ENCODE measurements around the gene SOX18. TPM values are rescaled to one million over a fixed set of nuclear protein-coding genes. Genes with fewer than 3 reads are reported as not detected.

SOX18 gene
- total RNA-seq, 8 experiments from 2014 or later: 0.05 to 0.54 (median 0.21) TPM; not detected in 2

DNA sequence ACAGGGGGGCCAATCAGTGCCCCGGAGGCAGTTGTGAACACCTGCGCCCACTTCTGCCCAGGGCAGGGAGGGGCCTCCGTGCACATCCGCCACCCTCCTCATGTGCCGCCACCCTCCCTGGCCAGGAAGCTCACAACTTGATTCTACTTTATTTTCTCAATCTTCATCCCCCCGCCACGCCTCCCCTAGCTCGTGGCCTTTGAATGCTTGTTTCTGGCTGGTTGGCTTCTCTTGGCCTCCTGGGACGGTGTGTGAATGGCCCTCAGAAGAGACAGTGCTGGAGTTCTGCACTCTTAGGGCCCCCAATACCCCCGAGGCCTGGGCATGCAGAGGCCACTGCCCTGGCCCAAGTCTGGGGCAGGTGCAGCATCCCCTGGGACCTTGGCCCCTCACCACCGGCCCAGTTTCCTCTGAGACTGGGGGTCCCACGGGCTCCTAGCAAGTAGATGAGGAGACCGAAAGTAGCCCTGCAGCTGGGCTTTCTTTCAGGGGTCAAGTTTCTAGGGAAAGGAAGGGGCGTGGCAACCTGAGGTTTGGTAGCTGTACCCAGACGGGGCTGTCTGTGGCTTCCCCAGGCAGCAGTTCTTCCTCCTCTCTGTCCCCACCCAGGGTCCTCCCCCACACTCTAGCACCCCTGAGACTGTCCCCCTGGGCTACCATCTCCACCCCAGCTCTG, 28.6 kb upstream of the SOX18 start:
- peaks cover 11 to 19% of the 10 kb centered on the region in 2 donors for H3K4me1 ChIP-seq (replicated peaks in 1 of 2)
- in situ Hi-C loops (cut with MboI; ENCODE audit: low pct_unique_long_range_greater_than_20kb in 2 of 9, low sequenced_read_pairs in 9 of 9, unreplicated experiment in 9 of 9): no loop called here
- WGBS, 10 experiments: 40 to 100% (median 73%) methylated on average over 1 to 3 of the region's 15 CpGs; no CpG with 5 or more reads in 6 of the 10 experiments
- no peak overlapping the region for H3K27ac ChIP-seq
- no peak for ATAC-seq (replicated peaks in 6 of 8)
- H3K4me3 ChIP-seq: no peak overlapping the region

DNA sequence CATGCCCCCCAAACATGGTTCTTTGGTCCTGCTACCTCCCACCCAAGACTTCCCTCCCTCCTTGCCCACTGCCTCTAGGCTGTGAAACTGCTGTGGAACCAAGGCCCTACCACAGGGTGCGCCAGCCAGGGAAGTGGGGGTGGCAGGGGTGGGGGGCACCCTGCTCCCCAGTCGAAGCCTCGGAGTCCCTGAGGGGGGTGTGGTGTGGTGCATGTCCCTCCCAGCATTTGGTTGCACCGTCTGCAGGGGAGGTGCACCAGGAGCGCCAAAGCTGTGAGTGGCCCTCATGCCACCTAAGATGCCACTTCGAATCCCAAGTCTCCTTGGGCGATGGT, 28.1 kb upstream of the SOX18 start:
- in situ Hi-C loops (cut with MboI; ENCODE audit: low pct_unique_long_range_greater_than_20kb in 2 of 9, low sequenced_read_pairs in 9 of 9, unreplicated experiment in 9 of 9): no loop called here
- ATAC-seq (replicated peaks in 6 of 8): no peak
- WGBS, 10 experiments: no CpG with 5 or more reads among the region's 7 CpGs
- Histone ChIP-seq H3K4me3 (no peak overlapping the region), H3K27ac (no peak overlapping the region), H3K4me1 (replicated peaks in 1 of 2) (peaks cover 11 to 19% of the 10 kb centered on the region in 2 donors)

DNA sequence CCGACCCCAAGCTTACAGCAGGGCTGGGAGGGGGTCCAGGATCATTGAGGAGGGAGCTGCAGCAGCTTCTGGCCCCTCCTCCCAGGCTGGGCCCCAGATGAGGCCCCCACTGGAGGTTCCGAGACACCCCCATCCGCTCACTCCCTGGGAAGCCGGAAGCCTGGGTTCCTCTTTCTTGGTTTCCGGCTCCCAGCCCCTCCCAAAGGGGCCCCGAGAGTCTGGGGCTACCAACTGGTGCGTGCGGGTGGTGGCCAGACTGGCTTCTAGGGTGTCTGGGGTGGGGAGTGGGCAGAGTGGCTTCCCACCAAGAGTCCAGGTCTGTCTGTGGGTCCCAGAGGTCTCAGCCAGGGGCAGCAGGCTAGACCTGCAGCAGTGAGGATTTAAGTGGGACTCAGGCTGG, 27.7 kb upstream of the SOX18 start:
- no CpG with 5 or more reads among the region's 8 CpGs for WGBS, 10 experiments
- no peak for ATAC-seq (replicated peaks in 6 of 8)
- H3K4me1 ChIP-seq (replicated peaks in 1 of 2): peaks cover 11 to 15% of the 10 kb centered on the region in 2 donors
- no peak overlapping the region for H3K27ac ChIP-seq
- in situ Hi-C loops (cut with MboI; ENCODE audit: low pct_unique_long_range_greater_than_20kb in 2 of 9, low sequenced_read_pairs in 9 of 9, unreplicated experiment in 9 of 9): no loop called here
- no peak overlapping the region for H3K4me3 ChIP-seq

DNA sequence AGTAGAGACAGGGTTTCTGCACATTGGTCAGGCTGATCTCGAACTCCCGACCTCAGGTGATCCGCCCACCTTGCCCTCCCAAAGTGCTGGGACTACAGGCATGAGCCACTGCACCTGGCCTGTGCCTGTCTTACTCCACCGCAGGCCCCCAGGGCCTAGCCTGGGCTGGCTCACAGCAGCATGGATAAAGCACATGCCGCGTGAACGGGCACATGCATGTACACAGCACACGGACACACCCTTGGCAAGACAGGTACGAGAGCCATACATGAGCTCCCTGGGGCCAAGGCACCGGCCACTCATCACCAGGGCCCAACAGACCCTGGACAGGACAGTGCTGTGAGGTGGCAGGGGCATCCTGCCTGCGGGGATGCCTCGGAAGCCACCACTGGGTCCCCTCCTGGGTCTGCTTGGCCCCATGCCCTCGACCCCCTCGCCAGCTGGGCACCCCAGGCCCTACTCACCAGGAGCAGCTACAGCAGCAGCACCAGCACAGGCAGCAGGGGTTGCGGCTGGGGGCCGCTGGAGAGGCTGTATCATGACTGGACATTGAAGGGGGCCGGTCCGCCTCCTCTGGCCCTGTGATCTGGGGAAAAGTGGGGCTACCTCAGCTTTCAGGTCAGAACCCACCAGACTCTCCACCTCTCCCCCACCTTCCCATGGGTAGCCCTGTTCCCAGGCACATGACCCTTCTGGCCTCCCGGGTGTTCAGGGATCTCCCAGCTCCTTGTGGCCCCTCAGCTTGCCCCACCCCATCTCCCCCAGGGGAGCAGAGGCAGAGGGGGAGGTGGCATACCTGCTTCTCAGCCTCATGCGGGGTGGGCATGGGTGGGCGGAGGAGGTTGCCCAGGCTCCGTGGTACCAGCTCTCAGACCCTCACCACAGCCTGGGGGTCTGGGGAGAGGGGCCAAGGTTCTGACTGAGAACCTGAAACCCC, 26.9 kb upstream of the SOX18 start:
- in situ Hi-C loops (cut with MboI; ENCODE audit: low pct_unique_long_range_greater_than_20kb in 2 of 9, low sequenced_read_pairs in 9 of 9, unreplicated experiment in 9 of 9): no loop called here
- Histone ChIP-seq H3K27ac (no peak overlapping the region), H3K4me1 (replicated peaks in 1 of 2) (peaks cover 10 to 11% of the 10 kb centered on the region in 2 donors), H3K4me3 (no peak overlapping the region)
- ATAC-seq (replicated peaks in 6 of 8): no peak
- WGBS, 10 experiments: 92 to 100% methylated on average over 1 to 2 of the region's 22 CpGs; no CpG with 5 or more reads in 8 of the 10 experiments

DNA sequence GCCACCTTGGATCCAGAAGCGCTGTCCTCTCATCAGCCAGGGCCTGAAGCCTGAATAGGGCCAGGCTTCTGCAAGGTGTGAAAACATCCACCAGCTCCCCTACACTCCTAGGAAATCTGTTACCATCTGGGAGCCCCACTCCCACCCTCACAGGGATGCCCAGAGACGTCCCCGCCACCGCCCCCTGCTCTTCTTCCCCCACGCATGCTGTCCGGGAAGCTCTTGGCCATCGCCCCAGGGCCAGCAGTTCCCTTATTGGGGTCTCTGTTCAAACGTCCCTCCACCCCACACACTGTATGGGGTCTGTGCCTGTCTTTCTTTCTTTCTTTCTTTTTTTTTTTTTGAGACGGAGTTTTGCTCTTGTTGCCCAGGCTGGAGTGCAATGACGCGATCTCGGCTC, 26.1 kb upstream of the SOX18 start:
- in situ Hi-C loops (cut with MboI; ENCODE audit: low pct_unique_long_range_greater_than_20kb in 2 of 9, low sequenced_read_pairs in 9 of 9, unreplicated experiment in 9 of 9): no loop called here
- H3K4me3 ChIP-seq: no peak overlapping the region
- no peak overlapping the region for H3K27ac ChIP-seq
- ATAC-seq (replicated peaks in 6 of 8): no peak
- peaks cover 10 to 11% of the 10 kb centered on the region in 2 donors for H3K4me1 ChIP-seq (replicated peaks in 1 of 2)
- 100% methylated on average over 1 of the region's 12 CpGs; no CpG with 5 or more reads in 9 of the 10 experiments for WGBS, 10 experiments

DNA sequence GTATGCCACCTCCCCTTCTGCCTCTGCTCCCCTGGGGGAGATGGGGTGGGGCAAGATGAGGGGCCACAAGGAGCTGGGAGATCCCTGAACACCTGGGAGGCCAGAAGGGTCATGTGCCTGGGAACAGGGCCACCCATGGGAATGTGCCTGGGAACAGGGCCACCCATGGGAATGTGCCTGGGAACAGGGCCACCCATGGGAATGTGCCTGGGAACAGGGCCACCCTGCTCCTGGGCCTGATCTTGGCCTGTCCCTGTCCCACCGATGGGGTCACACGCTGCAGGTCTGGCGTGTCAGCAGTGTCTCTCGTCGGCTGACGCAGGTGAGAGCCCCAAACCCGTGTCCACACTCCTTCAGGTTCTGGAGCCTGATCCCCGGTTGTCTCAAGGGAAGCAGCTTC, 25.5 kb upstream of the SOX18 start:
- ATAC-seq (replicated peaks in 6 of 8): no peak
- in situ Hi-C loops (cut with MboI; ENCODE audit: low pct_unique_long_range_greater_than_20kb in 2 of 9, low sequenced_read_pairs in 9 of 9, unreplicated experiment in 9 of 9): no loop called here
- Histone ChIP-seq H3K4me3 (no peak overlapping the region), H3K4me1 (replicated peaks in 1 of 2) (peaks cover 10 to 11% of the 10 kb centered on the region in 2 donors), H3K27ac (no peak overlapping the region)
- WGBS, 10 experiments: 100% methylated on average over 1 to 2 of the region's 8 CpGs; no CpG with 5 or more reads in 7 of the 10 experiments

DNA sequence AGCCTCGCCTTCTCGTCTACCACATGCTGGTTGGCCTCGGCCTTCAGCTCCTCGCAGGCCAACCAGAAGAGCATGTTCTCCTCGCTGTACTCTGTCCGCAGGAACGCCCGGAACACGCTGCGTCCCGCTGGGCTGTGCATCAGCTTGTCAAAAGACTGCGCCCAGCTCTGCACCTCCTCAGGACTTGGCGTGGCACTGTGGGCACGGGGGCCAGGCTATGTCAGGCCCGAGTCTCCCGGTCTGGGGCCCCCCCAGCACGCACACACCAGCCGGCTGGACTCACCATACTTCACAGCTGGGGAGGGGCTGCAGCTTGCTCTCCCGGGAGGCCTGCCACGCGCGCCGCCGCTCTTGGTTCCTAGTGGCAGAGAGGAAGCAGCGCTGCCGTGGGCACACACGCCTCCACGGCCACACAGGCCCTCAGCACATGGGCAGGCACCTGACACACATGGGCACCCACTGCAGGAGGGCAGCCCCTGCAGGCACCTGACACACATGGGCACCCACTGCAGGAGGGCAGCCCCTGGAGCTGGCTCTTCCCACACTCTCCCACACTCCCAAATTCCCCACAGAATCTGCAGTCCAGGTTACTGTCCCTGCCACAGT, 24.8 kb upstream of the SOX18 start:
- in situ Hi-C loops (cut with MboI; ENCODE audit: low pct_unique_long_range_greater_than_20kb in 2 of 9, low sequenced_read_pairs in 9 of 9, unreplicated experiment in 9 of 9): no loop called here
- no peak for ATAC-seq (replicated peaks in 6 of 8)
- Histone ChIP-seq H3K4me3 (no peak overlapping the region), H3K27ac (no peak overlapping the region), H3K4me1 (replicated peaks in 1 of 2) (peaks cover 10 to 13% of the 10 kb centered on the region in 2 donors)
- WGBS, 10 experiments: 93 to 95% (median 95%) methylated on average over 3 to 10 of the region's 28 CpGs; no CpG with 5 or more reads in 7 of the 10 experiments

DNA sequence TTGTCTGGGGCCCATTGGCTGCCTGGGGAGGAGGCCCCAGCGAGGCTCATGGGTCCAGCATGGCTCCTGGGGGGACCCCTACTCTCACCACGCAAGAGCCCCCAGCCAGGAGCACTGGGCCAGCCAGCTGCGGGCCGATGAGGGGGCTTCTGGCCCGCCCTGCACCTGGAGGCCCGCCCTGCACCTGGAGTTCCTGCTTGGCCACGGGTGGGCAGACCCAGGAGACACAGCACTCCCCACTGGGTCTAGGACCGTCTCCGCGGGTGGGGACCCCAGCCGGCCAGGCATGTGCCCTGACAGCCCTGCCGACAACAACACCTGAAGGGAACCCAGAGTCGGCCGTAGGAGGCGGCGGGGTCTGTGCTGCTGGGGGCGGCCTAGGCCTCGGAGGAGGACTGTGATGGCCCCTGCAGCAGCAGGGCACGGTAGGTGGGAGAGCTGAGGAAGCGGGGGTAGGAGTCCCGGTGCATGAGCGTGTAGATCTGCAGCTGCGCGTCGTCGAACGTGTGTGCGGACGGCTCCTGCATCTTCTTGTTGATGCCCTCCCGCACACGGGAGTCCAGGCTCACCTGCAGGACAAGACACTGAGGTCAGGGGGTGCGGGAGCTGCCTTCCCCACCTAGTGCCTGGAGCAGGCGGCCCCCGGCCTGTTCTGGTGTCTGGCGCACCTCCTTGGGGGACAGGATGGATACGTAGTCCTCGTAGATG, 24.2 kb upstream of the SOX18 start:
- Histone ChIP-seq H3K4me1 (replicated peaks in 1 of 2) (peaks cover 3 to 7% of the 10 kb centered on the region in 2 donors), H3K27ac (no peak overlapping the region), H3K4me3 (no peak overlapping the region)
- ATAC-seq (replicated peaks in 6 of 8): no peak
- WGBS, 10 experiments: 40 to 90% (median 84%) methylated on average over 1 to 16 of the region's 37 CpGs; no CpG with 5 or more reads in 4 of the 10 experiments
- in situ Hi-C loops (cut with MboI; ENCODE audit: low pct_unique_long_range_greater_than_20kb in 2 of 9, low sequenced_read_pairs in 9 of 9, unreplicated experiment in 9 of 9): no loop called here

DNA sequence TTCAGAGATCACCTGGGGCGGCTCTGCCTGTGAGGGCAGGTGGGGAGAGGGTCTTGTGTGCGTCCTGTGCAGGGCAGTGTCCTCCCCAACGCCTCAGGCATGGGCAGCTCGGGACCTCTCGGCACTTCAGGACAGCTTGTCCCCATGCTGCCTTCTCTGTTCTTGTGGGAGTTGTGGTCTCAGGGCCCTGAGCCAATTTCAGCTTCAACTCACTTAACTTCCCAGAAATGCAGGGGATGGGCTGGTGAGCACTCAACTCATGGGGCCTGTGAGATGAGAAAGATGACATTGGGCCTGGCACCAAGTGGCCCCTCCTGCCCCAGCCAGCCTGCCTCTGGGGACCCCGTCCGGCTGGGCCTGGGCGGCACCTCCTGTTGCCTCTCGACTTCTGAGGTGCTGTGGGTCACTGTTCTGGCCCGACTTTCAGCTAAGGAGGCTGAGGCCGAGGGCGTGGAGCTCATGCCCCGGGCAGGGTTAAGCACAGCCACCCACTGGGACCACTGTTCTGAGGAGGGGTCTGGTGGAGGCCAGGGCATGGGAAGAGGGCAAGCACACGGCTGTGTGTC, 23.1 kb upstream of the SOX18 start:
- Histone ChIP-seq H3K4me1 (replicated peaks in 1 of 2) (peaks cover 0 to 3% of the 10 kb centered on the region in 2 donors), H3K27ac (no peak overlapping the region), H3K4me3 (no peak overlapping the region)
- no peak for ATAC-seq (replicated peaks in 6 of 8)
- WGBS, 10 experiments: 62 to 100% (median 95%) methylated on average over 1 to 4 of the region's 14 CpGs; no CpG with 5 or more reads in 5 of the 10 experiments
- in situ Hi-C loops (cut with MboI; ENCODE audit: low pct_unique_long_range_greater_than_20kb in 2 of 9, low sequenced_read_pairs in 9 of 9, unreplicated experiment in 9 of 9): no loop called here

DNA sequence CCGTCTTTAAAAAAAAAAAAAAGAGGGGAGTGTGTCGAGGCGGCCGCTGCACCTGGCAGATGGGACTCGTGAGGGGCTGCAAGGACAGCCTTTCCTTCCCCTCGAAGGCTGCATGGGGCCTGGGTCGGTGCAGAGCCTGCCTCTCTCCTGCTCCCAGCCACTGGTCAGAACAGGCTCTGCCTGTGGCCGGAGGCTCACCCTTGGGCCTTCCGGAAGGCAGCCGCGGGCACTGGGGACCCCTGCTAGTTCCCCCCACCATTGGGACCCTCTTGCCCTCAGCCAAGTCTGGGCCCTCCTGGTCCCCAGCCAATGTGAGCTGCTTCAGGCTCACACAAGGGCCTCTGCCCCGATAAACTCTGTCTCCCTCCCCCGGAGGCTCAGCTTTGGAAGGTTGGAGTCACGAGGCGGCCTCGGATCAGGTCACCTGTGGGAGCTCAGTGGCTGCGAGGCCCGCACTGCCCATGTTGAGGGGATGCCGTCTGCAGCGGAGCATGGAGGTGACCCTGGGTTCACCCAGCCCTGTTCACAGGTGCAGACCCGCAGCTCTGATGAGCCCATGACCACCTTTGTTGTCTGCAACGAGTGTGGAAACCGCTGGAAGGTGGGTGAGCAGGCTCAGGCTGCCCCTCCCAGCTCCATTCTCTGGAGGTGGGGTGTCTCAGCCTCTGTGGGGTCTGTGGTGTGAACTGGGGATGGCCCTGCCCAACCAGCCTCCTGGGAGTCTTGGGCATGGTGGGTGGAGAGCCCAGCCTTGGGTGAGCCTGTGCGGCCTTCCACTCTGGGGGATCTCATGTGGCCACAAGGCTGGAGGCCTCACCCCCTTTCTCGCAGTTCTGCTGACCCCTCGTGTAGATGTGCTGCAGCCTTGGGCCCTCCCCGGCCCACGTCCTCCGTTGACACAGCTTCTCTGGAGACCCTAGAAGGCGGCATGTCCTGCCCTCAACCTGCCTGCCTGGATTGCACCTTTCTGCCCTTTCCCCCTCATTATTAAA, 22.2 kb upstream of the SOX18 start:
- H3K4me3 ChIP-seq: no peak overlapping the region
- 73 to 100% (median 96%) methylated on average over 1 to 5 of the region's 30 CpGs; no CpG with 5 or more reads in 5 of the 10 experiments for WGBS, 10 experiments
- peaks cover 0 to 3% of the 10 kb centered on the region in 2 donors for H3K4me1 ChIP-seq (replicated peaks in 1 of 2)
- H3K27ac ChIP-seq: no peak overlapping the region
- ATAC-seq (replicated peaks in 6 of 8): no peak
- in situ Hi-C loops (cut with MboI; ENCODE audit: low pct_unique_long_range_greater_than_20kb in 2 of 9, low sequenced_read_pairs in 9 of 9, unreplicated experiment in 9 of 9): no loop called here

DNA sequence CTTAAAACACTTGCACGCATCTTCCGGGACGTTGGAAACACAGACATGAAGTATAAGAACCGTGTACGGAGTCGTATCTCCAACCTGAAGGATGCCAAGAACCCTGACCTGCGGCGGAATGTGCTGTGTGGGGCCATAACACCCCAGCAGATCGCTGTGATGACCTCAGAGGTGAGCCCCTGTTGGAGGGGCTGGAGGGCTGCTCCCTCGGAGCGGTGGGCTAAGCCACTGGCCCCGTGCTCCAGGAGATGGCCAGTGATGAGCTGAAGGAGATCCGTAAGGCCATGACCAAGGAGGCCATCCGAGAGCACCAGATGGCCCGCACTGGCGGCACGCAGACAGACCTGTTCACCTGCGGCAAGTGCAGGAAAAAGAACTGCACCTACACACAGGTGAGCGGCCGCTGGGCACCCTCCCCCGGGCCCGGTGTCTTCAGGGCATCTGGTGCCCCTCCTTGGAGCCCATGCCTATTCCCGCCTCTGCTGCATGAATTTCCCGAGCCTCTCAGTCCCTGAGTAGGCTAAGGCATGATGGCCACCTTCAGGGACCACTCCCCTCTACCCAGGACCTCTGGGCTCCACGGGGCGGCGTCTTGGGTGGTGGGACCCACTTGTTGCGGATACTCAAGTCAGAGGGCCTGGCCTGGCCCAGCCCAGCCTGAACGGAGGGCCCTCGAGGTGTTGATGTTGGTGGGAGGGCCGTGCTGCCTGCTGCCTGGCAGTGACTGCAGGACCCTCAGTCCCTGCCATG, 21.0 kb upstream of the SOX18 start:
- 82 to 100% (median 100%) methylated on average over 1 to 8 of the region's 31 CpGs; no CpG with 5 or more reads in 7 of the 10 experiments for WGBS, 10 experiments
- Histone ChIP-seq H3K4me3 (no peak overlapping the region), H3K4me1 (replicated peaks in 1 of 2) (peaks cover 0 to 3% of the 10 kb centered on the region in 2 donors), H3K27ac (no peak overlapping the region)
- in situ Hi-C loops (cut with MboI; ENCODE audit: low pct_unique_long_range_greater_than_20kb in 2 of 9, low sequenced_read_pairs in 9 of 9, unreplicated experiment in 9 of 9): no loop called here
- no peak for ATAC-seq (replicated peaks in 6 of 8)

Measured in motor neuron (in vitro differentiated cells).